Neural progenitor cell (in vitro differentiated cells): Measurements from ENCODE around the gene ADM5. TPM values are rescaled to one million over a fixed set of nuclear protein-coding genes. Genes with fewer than 3 reads are reported as not detected.
"Not testable (repeated sequence)": the region's sequence is repeated elsewhere in the genome, so short reads cannot be mapped to it uniquely, and the experiment has no call there.

ENCODE experiments used
- DNase-seq: peaks from one replicate; pipeline ENCODE4 v3.0.0-alpha.2; 2016; ENCODE audit warnings: low spot score
- H2AFZ ChIP-seq: fragments of 200-600 bp; sonication (generic); replicated peaks from 2 replicates; pipeline ENCODE4 v1.6.1; 2016; ENCODE audit warnings: antibody characterized with exemption
- H3F3A ChIP-seq: fragments of 200-600 bp; sonication (generic); 2 replicates; pipeline ENCODE4 v1.6.1; 2016; ENCODE audit warnings: antibody characterized with exemption, low read depth
- H3K27ac ChIP-seq: fragments of 200-600 bp; sonication (generic); 2 replicates; pipeline ENCODE4 v1.5.1; 2016; ENCODE audit warnings: mild to moderate bottlenecking
- H3K27me3 ChIP-seq: fragments of 200-600 bp; sonication (generic); 2 replicates; pipeline ENCODE4 v1.6.1; 2016; ENCODE audit warnings: mild to moderate bottlenecking, moderate library complexity
- H3K36me3 ChIP-seq: fragments of 200-600 bp; sonication (generic); 2 replicates; pipeline ENCODE4 v1.5.1; 2016
- H3K4me1 ChIP-seq: fragments of 200-600 bp; sonication (generic); 2 replicates; pipeline ENCODE4 v1.6.1; 2016; ENCODE audit warnings: mixed run types
- H3K4me2 ChIP-seq: fragments of 200-600 bp; sonication (generic); 2 replicates; pipeline ENCODE4 v1.6.1; 2016
- H3K4me3 ChIP-seq: fragments of 200-600 bp; sonication (generic); 2 replicates; pipeline ENCODE4 v1.5.1; 2016
- H3K79me2 ChIP-seq: fragments of 200-600 bp; sonication (generic); 2 replicates; pipeline ENCODE4 v1.6.1; 2016; ENCODE audit warnings: low read depth
- H3K9ac ChIP-seq: fragments of 200-600 bp; sonication (generic); 2 replicates; pipeline ENCODE4 v1.6.1; 2016
- H3K9me3 ChIP-seq: fragments of 200-600 bp; sonication (generic); 2 replicates; pipeline ENCODE4 v1.5.1; 2016; ENCODE audit warnings: low read depth
- H4K20me1 ChIP-seq: fragments of 200-600 bp; sonication (generic); 2 replicates; pipeline ENCODE4 v1.6.1; 2016; ENCODE audit warnings: low read depth
- H3K27ac Mint-ChIP-seq: 3 replicates; pipeline ENCODE4 v1.8.0; 2021; ENCODE audit warnings: mixed read lengths
- H3K27me3 Mint-ChIP-seq: 2 replicates; pipeline ENCODE4 v1.8.0; 2022; ENCODE audit warnings: low read depth, mild to moderate bottlenecking, inconsistent platforms, moderate library complexity, mixed read lengths; ENCODE audit not compliant: insufficient read depth
- H3K36me3 Mint-ChIP-seq: 3 replicates; pipeline ENCODE4 v1.8.0; 2021; ENCODE audit warnings: mixed read lengths
- H3K4me1 Mint-ChIP-seq: 3 replicates; pipeline ENCODE4 v1.8.0; 2021; ENCODE audit warnings: mixed read lengths
- H3K4me3 Mint-ChIP-seq: 3 replicates; pipeline ENCODE4 v1.8.0; 2021; ENCODE audit warnings: mild to moderate bottlenecking, moderate library complexity, mixed read lengths
- H3K9me3 Mint-ChIP-seq: 3 replicates; pipeline ENCODE4 v1.8.0; 2020; ENCODE audit warnings: mixed read lengths
- EZH2 ChIP-seq: fragments of 200-600 bp; sonication (generic); IDR thresholded peaks from 2 replicates; pipeline ENCODE4 v1.6.1; 2017; ENCODE audit warnings: antibody characterized with exemption, mild to moderate bottlenecking, moderate library complexity
- EZH2phosphoT487 ChIP-seq: fragments of 200-600 bp; sonication (generic); IDR thresholded peaks from 2 replicates; pipeline ENCODE4 v1.6.1; 2017; ENCODE audit warnings: antibody characterized with exemption
- total RNA-seq: library from RNA; depleted of rRNA; stranded (reverse); fragments of >200 nt; gene quantifications from 2 replicates; pipeline ENCODE4 v1.2.3, GENCODE V29; 2015; ENCODE audit warnings: low replicate concordance
- TF ChIP-seq, protein P1 (sequence below): fragments of 200-600 bp; sonication (generic); IDR thresholded peaks from 2 replicates; pipeline ENCODE4 v1.5.1; 2017; ENCODE audit warnings: antibody characterized with exemption, mild to moderate bottlenecking

ADM5 gene
- total RNA-seq, 1 donor from 2014 or later = 6.0 TPM

DNA sequence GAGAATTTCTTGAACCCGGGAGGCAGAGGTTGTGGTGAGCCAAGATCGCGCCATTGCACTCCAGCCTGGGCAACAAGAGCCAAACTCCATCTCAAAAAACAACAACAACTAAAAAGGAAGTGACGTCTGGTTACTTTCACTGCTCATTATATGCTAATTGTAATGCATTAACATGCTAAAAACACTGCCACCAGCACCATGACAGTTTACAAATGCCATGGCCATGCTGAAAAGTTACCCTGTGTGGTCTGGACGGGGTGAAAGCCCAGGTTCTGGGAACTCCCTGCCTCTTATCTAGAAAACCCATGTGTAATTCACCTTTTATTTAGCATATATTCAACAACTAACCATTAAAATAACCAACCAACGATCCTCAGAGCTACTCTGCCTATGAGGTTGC, 29.6 kb downstream of the ADM5 start:
- H3K9ac ChIP-seq = no peak overlapping the region
- peak overlapping the region; percentile 46 for H3K27ac Mint-ChIP-seq
- H3K27me3 ChIP-seq = no peaks in the 10 kb centered on the region
- peak overlapping the region; percentile 30 for H3K4me3 Mint-ChIP-seq
- no peaks in the 10 kb centered on the region for H3K36me3 ChIP-seq
- no peaks in the 10 kb centered on the region for H3K4me1 ChIP-seq
- peaks cover 6% of the 10 kb centered on the region for H3K9me3 Mint-ChIP-seq
- peaks cover 5% of the 10 kb centered on the region for H3K36me3 Mint-ChIP-seq
- no peak overlapping the region for H2AFZ ChIP-seq
- no peak overlapping the region for H3K4me2 ChIP-seq
- H3K79me2 ChIP-seq = no peaks in the 10 kb centered on the region
- no peaks in the 10 kb centered on the region for H3F3A ChIP-seq
- peaks cover 13% of the 10 kb centered on the region for H3K27me3 Mint-ChIP-seq
- peaks cover 16% of the 10 kb centered on the region for H3K4me1 Mint-ChIP-seq
- DNase-seq = no peak
- H3K9me3 ChIP-seq = no peaks in the 10 kb centered on the region
- H3K4me3 ChIP-seq = no peak overlapping the region
- H3K27ac ChIP-seq = no peak overlapping the region
- TF ChIP-seq, protein P1, sequence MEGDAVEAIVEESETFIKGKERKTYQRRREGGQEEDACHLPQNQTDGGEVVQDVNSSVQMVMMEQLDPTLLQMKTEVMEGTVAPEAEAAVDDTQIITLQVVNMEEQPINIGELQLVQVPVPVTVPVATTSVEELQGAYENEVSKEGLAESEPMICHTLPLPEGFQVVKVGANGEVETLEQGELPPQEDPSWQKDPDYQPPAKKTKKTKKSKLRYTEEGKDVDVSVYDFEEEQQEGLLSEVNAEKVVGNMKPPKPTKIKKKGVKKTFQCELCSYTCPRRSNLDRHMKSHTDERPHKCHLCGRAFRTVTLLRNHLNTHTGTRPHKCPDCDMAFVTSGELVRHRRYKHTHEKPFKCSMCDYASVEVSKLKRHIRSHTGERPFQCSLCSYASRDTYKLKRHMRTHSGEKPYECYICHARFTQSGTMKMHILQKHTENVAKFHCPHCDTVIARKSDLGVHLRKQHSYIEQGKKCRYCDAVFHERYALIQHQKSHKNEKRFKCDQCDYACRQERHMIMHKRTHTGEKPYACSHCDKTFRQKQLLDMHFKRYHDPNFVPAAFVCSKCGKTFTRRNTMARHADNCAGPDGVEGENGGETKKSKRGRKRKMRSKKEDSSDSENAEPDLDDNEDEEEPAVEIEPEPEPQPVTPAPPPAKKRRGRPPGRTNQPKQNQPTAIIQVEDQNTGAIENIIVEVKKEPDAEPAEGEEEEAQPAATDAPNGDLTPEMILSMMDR = no peak
- TF ChIP-seq EZH2 (no peak), EZH2phosphoT487 (no peak)
- no peaks in the 10 kb centered on the region for H4K20me1 ChIP-seq

DNA sequence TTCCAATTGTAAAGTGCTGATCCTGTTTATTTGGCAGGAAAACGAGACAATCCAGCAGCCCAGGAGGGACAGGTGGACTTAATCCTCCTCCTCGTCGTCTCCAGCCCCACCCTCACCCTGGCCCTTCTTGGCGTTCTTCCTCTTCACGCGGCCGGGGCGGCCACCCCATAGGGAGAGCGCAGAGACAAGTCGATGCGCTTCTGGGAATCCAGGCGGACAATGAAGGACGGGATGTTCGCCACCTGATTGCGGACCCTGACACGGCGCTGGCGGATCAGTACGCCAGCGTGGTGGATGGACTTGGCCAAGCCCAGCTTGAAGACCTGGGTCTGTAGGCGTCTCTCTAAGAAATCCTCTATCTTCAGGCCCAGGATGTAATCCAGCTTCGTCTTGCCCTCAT, 30.0 kb downstream of the ADM5 start:
- H3K9me3 ChIP-seq, H3K4me3 ChIP-seq, H3F3A ChIP-seq, H3K36me3 ChIP-seq, H3K4me2 ChIP-seq, H3K27me3 ChIP-seq, H3K4me1 ChIP-seq, H3K79me2 ChIP-seq, DNase-seq, H3K9ac ChIP-seq, H4K20me1 ChIP-seq, H3K27ac ChIP-seq, H3K36me3 Mint-ChIP-seq, H2AFZ ChIP-seq, H3K9me3 Mint-ChIP-seq: not testable (repeated sequence)
- H3K27ac Mint-ChIP-seq = peak overlapping the region; percentile 46
- peaks cover 16% of the 10 kb centered on the region for H3K4me1 Mint-ChIP-seq
- H3K4me3 Mint-ChIP-seq = peak overlapping the region; percentile 30
- peaks cover 11% of the 10 kb centered on the region for H3K27me3 Mint-ChIP-seq

DNA sequence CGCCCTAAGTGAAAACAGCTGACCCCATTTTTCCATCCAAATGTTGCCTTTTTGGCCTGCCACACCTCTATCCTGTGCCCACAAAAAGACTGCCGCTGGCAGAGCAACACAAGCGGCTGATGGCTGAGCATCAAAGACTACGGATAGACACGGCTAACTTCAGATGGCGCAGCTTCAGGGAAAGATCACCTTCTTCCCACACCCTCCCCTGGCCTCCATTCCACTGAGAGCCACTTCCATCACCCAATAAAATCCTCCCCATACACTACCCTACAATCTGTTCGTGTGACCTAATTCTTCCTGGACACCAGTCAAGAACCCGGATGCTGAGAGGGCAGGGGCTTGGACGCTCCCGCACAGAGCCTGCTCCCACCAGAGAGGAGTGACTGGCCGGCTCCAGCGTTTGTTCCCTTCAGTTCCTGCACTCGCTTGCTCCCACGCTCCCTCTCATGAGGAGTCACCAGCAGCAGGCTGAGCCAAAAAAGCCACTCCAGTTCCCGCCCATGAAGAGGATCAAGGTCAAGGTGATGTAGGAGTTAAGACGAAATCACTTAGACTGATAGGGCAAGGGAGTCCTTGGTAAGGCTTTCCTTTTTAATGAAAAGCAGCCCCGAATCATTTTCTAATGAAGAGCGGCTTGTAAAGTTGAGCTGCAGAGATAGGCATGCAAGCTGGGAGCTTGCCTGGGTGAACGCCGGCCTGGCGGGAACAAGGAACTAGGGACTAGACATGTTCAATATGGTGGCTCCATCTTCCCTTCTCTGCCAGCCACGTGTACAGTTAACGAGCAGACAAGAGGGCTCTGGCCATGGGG, 38.0 kb downstream of the ADM5 start:
- H3K9me3 Mint-ChIP-seq = no peaks in the 10 kb centered on the region
- Histone ChIP-seq H3K4me2 (no peak overlapping the region), H3K4me3 (no peak overlapping the region), H3K36me3 (no peaks in the 10 kb centered on the region), H2AFZ (no peak overlapping the region), H3K27ac (no peak overlapping the region), H3K27me3 (no peaks in the 10 kb centered on the region), H3K4me1 (no peaks in the 10 kb centered on the region), H3F3A (no peaks in the 10 kb centered on the region), H3K79me2 (no peaks in the 10 kb centered on the region), H3K9ac (no peak overlapping the region), H3K9me3 (no peaks in the 10 kb centered on the region), H4K20me1 (no peaks in the 10 kb centered on the region)
- no peak overlapping the region for H3K4me3 Mint-ChIP-seq
- no peaks in the 10 kb centered on the region for H3K27me3 Mint-ChIP-seq
- no peaks in the 10 kb centered on the region for H3K36me3 Mint-ChIP-seq
- TF ChIP-seq EZH2phosphoT487 (no peak), EZH2 (no peak)
- TF ChIP-seq, protein P1 = no peak
- H3K4me1 Mint-ChIP-seq = no peaks in the 10 kb centered on the region
- no peak for DNase-seq
- no peak overlapping the region for H3K27ac Mint-ChIP-seq

DNA sequence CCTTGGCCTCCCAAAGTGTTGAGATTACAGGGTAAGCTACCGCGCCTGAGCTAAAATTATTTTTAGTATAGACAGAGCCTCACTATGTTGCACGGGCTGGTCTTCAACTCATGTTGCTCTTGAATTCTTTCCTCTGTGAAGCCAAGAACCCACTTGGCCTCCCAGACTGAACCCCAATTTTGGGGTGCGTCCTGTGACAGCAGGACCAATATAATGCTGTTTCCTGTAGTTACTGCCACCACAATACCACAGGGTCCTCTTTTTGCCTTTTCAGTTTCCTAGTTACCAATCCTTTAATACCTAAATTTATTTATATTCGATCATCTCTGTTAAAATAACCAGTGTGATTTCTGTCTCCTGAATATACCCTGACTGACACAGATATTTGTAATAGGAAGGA, 40.8 kb downstream of the ADM5 start:
- Histone ChIP-seq H4K20me1 (no peaks in the 10 kb centered on the region), H3K4me3 (no peak overlapping the region), H3F3A (no peaks in the 10 kb centered on the region), H3K36me3 (no peaks in the 10 kb centered on the region), H3K27me3 (no peaks in the 10 kb centered on the region), H3K4me2 (no peak overlapping the region), H3K4me1 (no peaks in the 10 kb centered on the region), H3K27ac (no peak overlapping the region), H2AFZ (no peak overlapping the region), H3K9me3 (no peaks in the 10 kb centered on the region), H3K79me2 (no peaks in the 10 kb centered on the region), H3K9ac (no peak overlapping the region)
- no peaks in the 10 kb centered on the region for H3K36me3 Mint-ChIP-seq
- H3K27ac Mint-ChIP-seq = no peak overlapping the region
- no peaks in the 10 kb centered on the region for H3K27me3 Mint-ChIP-seq
- no peaks in the 10 kb centered on the region for H3K9me3 Mint-ChIP-seq
- TF ChIP-seq, protein P1 = no peak
- no peak for TF ChIP-seq EZH2
- TF ChIP-seq EZH2phosphoT487 = no peak
- no peak overlapping the region for H3K4me3 Mint-ChIP-seq
- DNase-seq = no peak
- H3K4me1 Mint-ChIP-seq = no peaks in the 10 kb centered on the region
